ENCODE data around the gene REEP1.

DNA sequence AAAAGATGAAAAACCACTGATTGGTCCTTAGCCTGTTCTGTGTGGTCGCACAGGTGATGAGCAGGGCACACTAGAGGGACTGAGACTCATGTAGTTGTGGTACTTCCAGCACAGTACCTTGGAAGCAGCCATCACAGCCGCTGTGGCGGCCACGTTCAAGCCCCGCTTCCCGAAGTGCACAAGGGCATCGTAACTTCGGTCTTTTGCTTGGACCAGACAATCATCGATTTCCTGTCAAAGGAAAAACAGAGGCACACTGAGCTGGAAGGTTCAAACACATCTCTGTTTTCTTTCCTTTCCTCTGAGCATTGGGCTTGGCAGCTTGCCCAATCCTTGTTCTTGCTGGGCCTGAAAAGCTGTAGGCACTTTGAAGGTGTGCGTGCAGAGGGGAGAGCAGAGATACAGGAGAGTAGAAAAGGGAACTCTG lies 85.6 kb downstream of the REEP1 start:
- TF ChIP-seq POLR2AphosphoS5 (IDR thresholded peaks at IDR 0.05; ENCODE audit: low read depth, low read length) (no peak), SIN3A (IDR thresholded peaks at IDR 0.05; ENCODE audit: borderline replicate concordance, insufficient read depth, low read length) (no peak)

Measured in PFSK-1 (cell line).